NB4 (cell line): ENCODE measurements around the gene CDH22.

Source experiments
- CTCF ChIP-seq: IDR thresholded peaks from one replicate; pipeline ENCODE4 v1.5.1; 2012; ENCODE audit warnings: low read depth, low read length
- MYC ChIP-seq: IDR thresholded peaks from 2 replicates; pipeline ENCODE4 v1.6.1; 2011; ENCODE audit warnings: low read depth, low read length
- POLR2A ChIP-seq: IDR thresholded peaks from 2 replicates; pipeline ENCODE4 v1.6.1; 2011; ENCODE audit warnings: mild to moderate bottlenecking; ENCODE audit not compliant: insufficient read length; ENCODE audit errors: extremely low read depth

- TF ChIP-seq CTCF (no peak), POLR2A (no peak), MYC (no peak)
Observed at GRCh38 chr20:46183768-46184167, 124.5 kb downstream of the CDH22 start.
